ENCODE results near the gene ZNF429.

- TF ChIP-seq, protein P1, sequence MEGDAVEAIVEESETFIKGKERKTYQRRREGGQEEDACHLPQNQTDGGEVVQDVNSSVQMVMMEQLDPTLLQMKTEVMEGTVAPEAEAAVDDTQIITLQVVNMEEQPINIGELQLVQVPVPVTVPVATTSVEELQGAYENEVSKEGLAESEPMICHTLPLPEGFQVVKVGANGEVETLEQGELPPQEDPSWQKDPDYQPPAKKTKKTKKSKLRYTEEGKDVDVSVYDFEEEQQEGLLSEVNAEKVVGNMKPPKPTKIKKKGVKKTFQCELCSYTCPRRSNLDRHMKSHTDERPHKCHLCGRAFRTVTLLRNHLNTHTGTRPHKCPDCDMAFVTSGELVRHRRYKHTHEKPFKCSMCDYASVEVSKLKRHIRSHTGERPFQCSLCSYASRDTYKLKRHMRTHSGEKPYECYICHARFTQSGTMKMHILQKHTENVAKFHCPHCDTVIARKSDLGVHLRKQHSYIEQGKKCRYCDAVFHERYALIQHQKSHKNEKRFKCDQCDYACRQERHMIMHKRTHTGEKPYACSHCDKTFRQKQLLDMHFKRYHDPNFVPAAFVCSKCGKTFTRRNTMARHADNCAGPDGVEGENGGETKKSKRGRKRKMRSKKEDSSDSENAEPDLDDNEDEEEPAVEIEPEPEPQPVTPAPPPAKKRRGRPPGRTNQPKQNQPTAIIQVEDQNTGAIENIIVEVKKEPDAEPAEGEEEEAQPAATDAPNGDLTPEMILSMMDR (IDR thresholded peaks at IDR 0.05; ENCODE audit: extremely low read depth in 1 of 2, insufficient read depth in 1 of 2, low read depth in 1 of 2, low read length in 2 of 2), result no peak
- TF ChIP-seq POLR2A (IDR thresholded peaks at IDR 0.05; ENCODE audit: low read depth, low read length), result no peak
- TF ChIP-seq EZH2 (IDR thresholded peaks at IDR 0.05; ENCODE audit: borderline replicate concordance, low read depth, low read length, severe bottlenecking), result no peak
- TF ChIP-seq POLR2AphosphoS5 (IDR thresholded peaks at IDR 0.05; ENCODE audit: insufficient read depth, low read depth, low read length), result no peak
- no peak for TF ChIP-seq FOS (IDR thresholded peaks at IDR 0.05; ENCODE audit: borderline replicate concordance, insufficient read depth, low read length)
- TF ChIP-seq MAX (IDR thresholded peaks at IDR 0.05; ENCODE audit: insufficient read depth, insufficient read length), result no peak
- no peak for TF ChIP-seq GATA2 (IDR thresholded peaks at IDR 0.05; ENCODE audit: insufficient read depth, insufficient read length, low read depth, low read length)
- TF ChIP-seq MYC (IDR thresholded peaks at IDR 0.05; ENCODE audit: low read depth, low read length), result no peak
These were observed 38.8 kb upstream of the ZNF429 start for GRCh38 chr19:21466627-21467026.

Measured in endothelial cell of umbilical vein (primary cell).